Panc1 (cell line): Measurements from ENCODE around the gene MAN2A2. TPM values are rescaled to one million over a fixed set of nuclear protein-coding genes. Genes with fewer than 3 reads are reported as not detected.
A peak's percentile ranks its signal among the peaks of the same experiment; 100 is the strongest.

ENCODE experiments used
- ATAC-seq: fragments of 200-7000 bp; cut with Tn5 transposase; 2 replicates; pipeline ENCODE4 v1.9.1; 2020; ENCODE audit warnings: mild to moderate bottlenecking, moderate library complexity
- BruUV-seq: library from RNA; stranded (reverse); fragments of 400-500 nt; replicated peaks from 2 replicates; lab custom pipeline; 2021; lab: Mats Ljungman, UMichigan
- CTCF ChIA-PET: fragments of 300-600 bp; sonication (Branson Sonifier 250); formaldehyde crosslinking; loops from one replicate; lab custom pipeline; 2022; ENCODE audit warnings: antibody characterized with exemption; lab: Charles Lee
- POLR2A ChIA-PET: fragments of 300-600 bp; sonication (Branson Sonifier 250); formaldehyde crosslinking; loops from one replicate; lab custom pipeline; 2022; ENCODE audit warnings: antibody characterized with exemption; lab: Charles Lee
- DNase-seq: peaks from one replicate; pipeline ENCODE4 v3.0.0-alpha.2; 2010; ENCODE audit warnings: low read depth, low spot score
- H3K27ac ChIP-seq: 2 replicates; pipeline ENCODE4 v1.5.1; 2011; ENCODE audit warnings: mild to moderate bottlenecking, low read length, inconsistent platforms
- H3K27me3 ChIP-seq: fragments of 200-500 bp; sonication (Bioruptor generic); 2 replicates; pipeline ENCODE4 v1.6.0; 2014; ENCODE audit warnings: low read length, inconsistent platforms; ENCODE audit not compliant: control insufficient read depth, insufficient read depth
- H3K36me3 ChIP-seq: fragments of 200-500 bp; sonication (Bioruptor generic); 2 replicates; pipeline ENCODE4 v1.5.1; 2014; ENCODE audit warnings: inconsistent platforms, mild to moderate bottlenecking, low read length, moderate library complexity; ENCODE audit not compliant: control insufficient read depth, insufficient read depth
- H3K4me1 ChIP-seq: 2 replicates; pipeline ENCODE4 v1.5.1; 2011; ENCODE audit warnings: inconsistent platforms, mild to moderate bottlenecking, low read length, moderate library complexity; ENCODE audit not compliant: control insufficient read depth, insufficient read depth
- H3K4me3 ChIP-seq, 2 experiments: 2 replicates each; pipeline ENCODE4 v1.5.1; 2011 to 2012; ENCODE audit warnings: low read depth in 2 of 2, low read length in 2 of 2, mild to moderate bottlenecking in 2 of 2, inconsistent platforms in 1 of 2, moderate library complexity in 1 of 2
- H3K9me3 ChIP-seq: fragments of 200-500 bp; sonication (Bioruptor generic); 2 replicates; pipeline ENCODE4 v1.5.1; 2014; ENCODE audit warnings: low read depth, mild to moderate bottlenecking, inconsistent platforms, low read length, moderate library complexity; ENCODE audit not compliant: control insufficient read depth, insufficient read depth
- CTCF ChIP-seq: fragments of 450-650 bp; IDR thresholded peaks from 2 replicates; pipeline ENCODE4 v1.5.1; 2017; ENCODE audit warnings: mild to moderate bottlenecking
- POLR2AphosphoS5 ChIP-seq: IDR thresholded peaks from 2 replicates; pipeline ENCODE4 v1.6.1; 2012; ENCODE audit warnings: mild to moderate bottlenecking, low read depth, low read length, moderate library complexity
- REST ChIP-seq, 2 experiments: IDR thresholded peaks; 2 replicates each; pipeline ENCODE4 v1.6.1; 2011 to 2012; ENCODE audit warnings: low read depth in 2 of 2, control low read depth in 1 of 2, low read length in 1 of 2, mild to moderate bottlenecking in 1 of 2, moderate library complexity in 1 of 2; ENCODE audit not compliant: insufficient read depth in 1 of 2
- SIN3A ChIP-seq: IDR thresholded peaks from 2 replicates; pipeline ENCODE4 v1.6.1; 2012; ENCODE audit warnings: low read depth, mild to moderate bottlenecking, low read length, moderate library complexity, borderline replicate concordance; ENCODE audit not compliant: insufficient read depth
- TCF7L2 ChIP-seq: IDR thresholded peaks from 2 replicates; pipeline ENCODE4 v1.6.1; 2011; ENCODE audit warnings: mild to moderate bottlenecking, low read depth, low read length, inconsistent platforms
- in situ Hi-C: cut with HindIII; loops from 2 replicates; pipeline ENCODE4 v1.10.0; 2016; ENCODE audit warnings: low sequenced_read_pairs, low pct_unique_long_range_greater_than_20kb
- intact Hi-C: fragments of 100-400 bp; cut with micrococcal nuclease; formaldehyde crosslinking; loops from one replicate; pipeline ENCODE4 v1.10.0; 2022; ENCODE audit not compliant: unreplicated experiment
- total RNA-seq: library from RNA; stranded (reverse); gene quantifications from one replicate; pipeline ENCODE4 v1.2.1, GENCODE V29; 2021; ENCODE audit not compliant: unreplicated experiment

Gene MAN2A2
- total RNA-seq, 1 experiment from 2014 or later: 77.2 TPM

GRCh38 chr15:90957031-90957790 is 54.1 kb downstream of the MAN2A2 start:
- CTCF ChIA-PET: interaction anchor here (0.6 to 3.4 kb wide), 8 partner anchors 9 to 552 kb away, joined by 3 to 16 read pairs (median 8); no protein-coding TSS in a partner anchor
- ATAC-seq: peak; percentile 3
- Histone ChIP-seq H3K4me3 (peak overlapping the region; percentile 77 to 81), H3K9me3 (no peaks in the 10 kb centered on the region), H3K27me3 (no peaks in the 10 kb centered on the region), H3K4me1 (peaks cover 17% of the 10 kb centered on the region), H3K36me3 (no peaks in the 10 kb centered on the region; the same call in 1 of the 2 replicates), H3K27ac (peak overlapping the region; percentile 96; the same call in 1 of the 2 replicates)
- TF ChIP-seq REST (IDR thresholded peaks at IDR 0.05; ENCODE audit: insufficient read depth in 1 of 2, low read depth in 2 of 2, low read length in 1 of 2): no peak
- no peak for TF ChIP-seq CTCF
- no peak for TF ChIP-seq SIN3A
- no peak for TF ChIP-seq TCF7L2
- no peak for TF ChIP-seq POLR2AphosphoS5
- no TSS peak for BruUV-seq
- in situ Hi-C loops: no loop called here
- DNase-seq: no peak
- POLR2A ChIA-PET: no interaction called here
- intact Hi-C loops: loop anchor here (2.0 kb wide), 2 partner anchors 92 to 314 kb away; no protein-coding TSS in a partner anchor

GRCh38 chr15:90957791-90958190 is 54.7 kb downstream of the MAN2A2 start:
- DNase-seq (no peak), ATAC-seq (no peak)
- intact Hi-C loops: loop anchor here (2.0 kb wide), 2 partner anchors 91 to 313 kb away; no protein-coding TSS in a partner anchor
- TF ChIP-seq REST (IDR thresholded peaks at IDR 0.05; ENCODE audit: insufficient read depth in 1 of 2, low read depth in 2 of 2, low read length in 1 of 2): no peak
- TF ChIP-seq TCF7L2: no peak
- no peak for TF ChIP-seq POLR2AphosphoS5
- no peak for TF ChIP-seq CTCF
- TF ChIP-seq SIN3A: no peak
- Histone ChIP-seq H3K9me3 (no peaks in the 10 kb centered on the region), H3K36me3 (no peaks in the 10 kb centered on the region; the same call in none of the 2 replicates), H3K27me3 (no peaks in the 10 kb centered on the region), H3K4me1 (peaks cover 17% of the 10 kb centered on the region), H3K27ac (no peak overlapping the region), H3K4me3 (no peak overlapping the region)
- CTCF ChIA-PET: interaction anchor here (0.6 to 2.0 kb wide), 2 partner anchors 20 to 314 kb away, joined by 11 to 12 read pairs; no protein-coding TSS in a partner anchor
- POLR2A ChIA-PET: no interaction called here
- in situ Hi-C loops: no loop called here
- no TSS peak for BruUV-seq
